Measurements from ENCODE around the gene SNRPB2.

The SNRPB2 gene

DNA sequence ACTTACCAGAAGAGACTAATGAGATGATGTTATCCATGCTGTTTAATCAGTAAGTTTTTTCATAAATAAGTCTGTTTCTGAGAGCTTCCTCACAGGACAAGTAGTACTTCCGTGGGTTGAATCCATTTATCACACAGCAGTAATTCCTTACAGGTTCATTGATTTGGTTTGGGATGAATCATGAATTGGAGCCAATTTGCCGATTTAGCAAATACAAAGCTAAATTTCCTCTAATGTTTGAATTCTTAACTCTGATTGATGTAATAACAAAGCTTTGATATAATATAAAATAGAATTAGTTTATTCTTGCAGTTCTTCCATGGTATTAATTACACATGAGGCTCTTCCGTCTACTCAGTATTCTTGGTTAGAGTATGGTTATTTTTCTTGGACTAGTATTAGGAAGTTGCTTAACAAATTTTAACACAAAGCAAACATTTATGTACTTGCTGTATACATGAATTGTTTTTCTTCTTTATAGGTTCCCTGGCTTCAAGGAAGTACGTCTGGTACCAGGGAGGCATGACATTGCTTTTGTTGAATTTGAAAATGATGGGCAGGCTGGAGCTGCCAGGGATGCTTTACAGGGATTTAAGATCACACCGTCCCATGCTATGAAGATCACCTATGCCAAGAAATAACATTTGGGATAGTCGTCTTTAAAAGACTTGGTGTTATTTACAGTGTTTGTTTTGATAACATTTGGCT, 10.7 kb downstream of the SNRPB2 start:
- DNase-seq = no peak

DNA sequence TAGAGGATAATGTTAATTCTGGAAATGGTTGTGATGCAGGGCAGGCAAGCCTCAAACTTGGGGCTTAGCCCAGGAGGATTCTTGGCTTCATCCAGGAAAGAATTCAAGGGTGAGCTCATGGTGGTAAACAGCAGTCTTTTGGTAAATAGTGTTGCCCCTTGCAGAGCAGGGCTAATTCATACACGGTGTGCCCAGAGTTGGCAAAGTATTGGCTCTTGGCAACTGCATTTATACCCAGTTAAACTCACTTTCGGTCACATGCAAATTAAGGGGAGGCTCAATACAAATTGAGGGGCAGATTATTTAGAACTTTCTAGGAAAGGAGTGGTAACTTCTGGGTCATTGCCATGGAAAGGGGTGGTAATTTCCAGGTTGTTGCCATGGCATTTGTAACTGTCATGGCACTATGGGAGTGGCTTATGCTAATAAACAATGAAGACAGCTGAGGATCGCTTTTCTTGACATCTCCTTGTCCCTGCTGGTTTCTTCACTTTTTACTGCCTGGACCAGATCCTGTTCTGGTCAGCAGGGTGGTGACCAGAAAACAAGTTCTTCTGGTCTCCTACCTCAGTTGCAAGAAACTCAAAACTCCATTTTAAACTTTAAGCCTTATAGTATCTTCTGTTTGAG, 14.5 kb downstream of the SNRPB2 start:
- DNase-seq = no peak

DNA sequence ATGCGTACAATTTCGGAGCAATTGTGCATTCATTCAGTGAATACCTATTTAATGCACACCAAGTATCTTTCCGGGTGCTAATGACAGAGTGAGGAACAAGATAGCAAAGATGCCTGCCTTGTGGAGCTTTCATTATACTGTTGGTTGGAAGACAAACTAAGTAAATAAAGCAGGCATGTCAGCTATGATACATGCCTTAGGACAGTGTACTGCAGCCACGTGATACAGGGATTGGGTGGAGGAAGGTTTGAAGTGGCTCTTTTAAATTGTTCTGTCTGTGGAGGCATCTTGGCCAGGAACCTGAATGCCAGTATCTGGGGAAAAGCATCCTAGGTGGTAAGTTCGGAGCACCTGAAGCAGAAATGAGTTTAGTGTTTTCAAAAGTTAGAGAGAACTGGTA, 15.4 kb downstream of the SNRPB2 start:
- no peak for DNase-seq

DNA sequence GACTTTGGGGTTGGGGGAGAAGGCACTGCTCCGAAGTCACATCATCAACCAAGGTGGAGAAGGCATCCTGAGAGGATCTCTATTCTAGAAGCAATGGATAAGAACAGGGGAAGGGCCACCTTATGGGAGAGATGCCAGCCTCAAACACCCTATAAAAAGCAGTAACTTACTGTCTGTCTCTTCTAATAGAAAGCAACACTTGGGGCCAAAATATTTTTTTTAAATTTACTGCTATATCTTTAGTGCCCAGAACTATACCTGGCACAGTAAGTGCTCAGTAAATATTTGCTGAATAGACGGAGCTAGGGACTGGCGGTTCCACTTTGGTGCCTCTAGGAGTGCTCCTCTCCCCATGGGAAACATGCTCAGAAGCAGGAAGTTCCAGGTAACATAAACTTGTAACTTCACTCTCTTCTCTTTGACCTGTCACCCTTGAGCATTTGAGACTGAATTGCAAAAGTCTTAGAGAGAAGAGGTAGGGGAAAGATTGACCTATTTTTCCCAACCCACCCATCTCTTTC, 17.5 kb downstream of the SNRPB2 start:
- DNase-seq = no peak

DNA sequence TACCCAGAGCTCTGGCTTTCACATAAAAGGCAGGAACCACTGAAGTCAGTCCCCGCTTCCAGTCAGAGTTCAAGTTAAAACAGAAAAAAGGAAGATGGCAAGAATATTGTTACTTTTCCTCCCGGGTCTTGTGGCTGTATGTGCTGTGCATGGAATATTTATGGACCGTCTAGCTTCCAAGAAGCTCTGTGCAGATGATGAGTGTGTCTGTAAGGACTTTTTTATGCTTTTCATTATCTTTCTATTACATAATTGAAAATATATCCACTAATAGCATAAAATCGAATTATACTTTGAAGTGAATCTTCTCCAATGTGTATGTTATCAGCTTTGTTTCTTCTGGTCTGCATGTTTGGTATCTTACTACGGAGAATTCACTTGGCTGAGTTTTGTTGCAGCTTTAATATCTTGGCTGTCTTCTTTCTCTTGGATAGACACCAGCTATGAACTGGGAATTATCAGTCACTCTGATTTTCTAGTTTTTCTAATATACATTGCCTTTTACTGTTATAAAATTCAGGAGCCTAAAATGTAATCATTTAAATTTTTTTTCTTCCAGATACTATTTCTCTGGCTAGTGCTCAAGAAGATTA, 18.6 kb downstream of the SNRPB2 start, which contains the start of gene OTOR:
OTOR (plus strand) TSS at position 51 of the 593 bp plus-strand sequence; CDS start at position 95, 44 bp downstream.
- no peak for DNase-seq

DNA sequence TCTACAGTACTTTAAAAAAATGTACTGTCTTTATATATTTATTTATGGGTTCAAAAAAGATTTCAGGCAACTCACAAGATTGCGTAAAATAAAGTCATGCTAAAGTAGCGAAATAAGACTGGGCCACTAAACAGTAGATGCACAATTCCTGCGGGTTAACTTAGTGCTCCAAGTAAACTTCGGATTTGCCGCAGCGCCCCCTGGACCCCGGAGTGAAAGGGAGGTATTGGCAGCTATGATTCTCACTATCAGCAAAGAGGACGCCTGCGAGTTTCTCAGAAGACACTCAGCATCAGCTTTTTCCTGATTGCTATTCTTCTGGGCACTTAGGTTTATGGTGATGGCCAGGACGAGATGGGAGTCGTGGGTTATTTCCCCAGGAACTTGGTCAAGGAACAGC, 19.7 kb downstream of the SNRPB2 start:
- DNase-seq = no peak

DNA sequence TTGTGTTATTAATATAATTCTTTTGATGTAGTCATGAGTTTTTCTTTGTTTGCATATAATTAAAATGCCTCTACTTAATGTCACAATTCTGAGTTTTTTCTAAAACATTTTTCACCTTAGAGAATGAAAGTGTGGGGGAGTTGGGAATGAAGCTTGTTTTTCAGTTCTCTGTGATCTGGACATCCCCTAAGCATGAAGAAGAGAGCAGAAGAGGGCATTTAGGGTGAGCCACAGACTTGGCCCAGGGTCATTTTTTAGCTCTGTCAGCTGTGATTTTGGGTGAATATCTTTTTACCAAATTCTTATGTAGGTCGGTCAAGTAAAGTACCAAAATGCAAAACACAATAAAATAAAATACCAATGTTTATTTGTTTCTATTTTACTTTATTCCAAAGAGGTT, 22.3 kb downstream of the SNRPB2 start:
- DNase-seq = no peak

DNA sequence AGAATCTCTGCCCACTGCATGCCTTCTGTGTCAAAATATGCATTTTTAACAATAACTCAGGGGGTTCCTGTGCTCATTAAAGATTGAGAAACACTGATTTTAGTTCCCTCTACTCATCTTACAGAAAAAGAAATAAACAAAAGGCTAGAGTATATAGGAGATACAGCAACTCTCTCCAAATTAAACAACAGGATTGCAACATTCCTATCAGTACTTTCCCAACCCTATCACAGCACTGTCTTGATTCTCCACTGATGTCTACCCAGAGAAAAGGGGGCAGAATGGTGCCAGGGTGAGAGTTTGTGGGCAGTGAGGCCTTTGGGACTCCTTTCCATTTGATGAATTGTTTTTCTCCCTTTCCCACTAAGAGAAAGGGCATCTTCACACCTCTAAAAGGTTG, 23.1 kb downstream of the SNRPB2 start:
- no peak for DNase-seq

DNA sequence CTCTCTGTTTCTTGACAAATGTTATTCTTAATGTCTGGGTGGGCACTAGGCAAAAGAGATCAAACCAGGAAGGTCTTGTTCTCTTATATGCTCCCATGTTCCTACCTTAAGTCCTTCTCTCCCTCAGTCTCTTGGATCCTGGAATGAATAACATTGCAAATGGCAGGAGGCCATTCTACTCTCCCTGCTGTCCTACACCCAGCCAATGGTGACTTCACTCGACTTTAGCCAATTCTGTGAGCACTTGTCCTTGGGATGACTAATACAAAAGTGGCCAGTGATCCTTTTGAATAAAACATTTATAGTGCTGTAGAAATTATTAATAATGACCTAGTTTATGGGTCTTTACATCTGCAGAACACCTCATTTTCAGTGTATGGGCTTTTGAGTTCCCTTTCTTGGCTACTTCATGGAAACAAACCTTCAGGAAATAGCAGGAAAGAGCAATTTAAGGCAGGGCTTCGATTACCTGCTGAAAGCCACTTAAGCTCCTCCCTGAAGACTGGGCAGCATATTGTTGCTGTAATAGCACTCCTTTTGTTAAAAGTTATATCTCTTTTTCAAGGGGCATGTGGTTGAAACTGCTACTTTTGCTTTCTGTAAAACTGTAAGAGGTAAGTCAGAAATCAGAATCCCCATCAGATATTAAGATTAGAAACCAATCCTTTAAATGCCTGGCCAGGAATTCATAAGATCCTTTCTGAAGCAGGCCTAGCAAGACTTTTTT, 28.8 kb downstream of the SNRPB2 start:
- DNase-seq = no peak

DNA sequence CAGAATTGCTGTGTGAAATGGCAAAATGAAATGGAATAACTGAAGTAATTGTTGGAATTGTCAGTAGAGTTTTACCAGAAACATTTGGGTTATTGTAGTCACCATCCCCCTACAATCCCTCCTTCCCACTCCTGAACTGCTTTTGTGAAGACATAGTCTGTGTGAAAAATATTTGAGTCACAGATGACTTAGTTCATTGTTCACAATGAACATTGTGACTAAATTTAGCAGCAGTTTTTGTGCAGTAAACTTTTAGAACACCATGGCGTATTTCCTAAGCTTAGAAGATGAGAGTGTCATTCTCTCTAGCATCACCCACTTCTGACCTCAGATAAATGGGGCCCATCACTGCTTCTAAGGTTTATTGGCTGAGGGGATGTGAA, 29.3 kb downstream of the SNRPB2 start:
- DNase-seq = no peak

DNA sequence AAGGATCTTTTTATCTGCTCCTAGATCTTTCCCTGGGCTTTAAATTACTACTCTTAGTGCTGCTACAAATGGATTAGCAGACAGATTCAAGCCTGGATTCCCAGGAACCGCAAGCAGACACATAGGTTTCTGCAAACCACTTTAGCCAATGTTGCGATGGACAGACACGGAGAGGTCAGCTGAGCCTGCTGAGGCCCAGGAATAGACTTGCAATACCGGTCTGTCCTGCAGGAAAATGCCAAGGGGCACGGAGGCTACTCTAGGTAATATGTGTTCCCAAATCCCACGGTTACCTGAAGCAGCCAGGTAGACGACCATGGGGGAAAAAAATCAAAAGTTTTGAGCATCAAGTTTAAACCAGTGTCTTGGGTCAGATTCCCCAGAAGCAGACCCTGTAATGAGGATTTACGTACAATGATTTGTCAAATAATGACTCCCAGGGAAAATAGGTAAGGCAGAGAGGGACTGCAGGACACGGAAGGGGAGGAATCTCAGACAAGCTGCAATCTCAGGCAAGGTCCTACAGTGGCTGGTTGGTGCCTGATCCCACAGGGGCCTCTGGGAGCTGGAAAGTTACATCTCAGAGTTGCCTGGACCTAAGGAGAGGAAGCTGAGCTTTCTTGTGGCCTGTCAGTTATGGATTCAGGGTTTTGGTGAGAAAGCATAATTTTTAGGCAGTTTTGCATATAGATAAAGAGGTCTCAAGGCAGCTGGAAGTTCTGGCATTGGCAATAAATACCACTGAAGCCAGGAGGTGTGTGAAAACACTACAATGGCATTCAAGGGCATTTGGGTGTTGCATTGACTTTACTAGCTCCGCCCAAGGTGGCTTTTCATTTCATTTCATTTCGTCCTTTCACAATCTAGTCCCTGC, 30.8 kb downstream of the SNRPB2 start:
- no peak for DNase-seq

DNA sequence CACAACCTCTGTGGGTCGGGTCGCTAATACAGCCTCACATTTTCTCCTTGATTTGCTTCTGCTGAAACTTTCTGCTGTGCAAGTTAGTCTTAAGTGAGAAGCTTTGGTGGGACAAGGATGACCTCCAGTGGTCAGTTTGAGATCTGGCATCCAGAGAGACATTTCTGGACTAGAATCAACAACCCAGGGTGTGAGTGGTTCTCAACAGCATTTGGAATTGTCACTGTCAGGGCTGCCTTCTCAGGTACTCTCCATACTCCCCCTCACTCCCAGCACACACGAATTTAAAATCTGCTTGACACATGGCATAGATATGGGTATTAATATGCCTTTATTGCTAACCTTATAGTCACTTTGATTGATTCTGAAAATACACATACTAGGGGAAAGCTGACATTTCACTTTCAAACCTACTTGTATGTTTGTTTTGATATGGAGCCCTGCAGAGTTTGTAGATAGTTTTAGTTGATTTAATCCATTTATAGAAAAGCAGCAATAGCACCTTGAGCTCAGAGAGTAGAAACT, 31.5 kb downstream of the SNRPB2 start:
- peak; percentile 73 for DNase-seq

DNA sequence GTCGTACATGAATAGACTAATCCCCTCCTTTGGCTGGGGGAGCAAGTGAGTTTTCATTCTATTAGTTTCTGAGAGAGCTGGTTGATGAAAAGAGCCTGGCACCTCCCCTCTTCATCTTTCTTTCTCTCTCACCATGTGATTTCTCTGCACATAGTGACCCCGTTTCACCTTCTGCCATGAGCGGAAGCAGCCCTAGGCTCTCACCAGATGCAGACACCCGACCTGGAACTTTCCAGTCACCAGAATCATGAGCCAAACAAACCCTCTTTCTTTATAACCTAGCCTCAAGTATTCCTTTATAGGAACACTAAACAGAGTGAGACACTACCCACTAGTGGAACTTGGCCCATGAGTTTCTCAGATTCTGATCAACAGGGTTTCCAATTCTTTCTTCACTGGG, 34.7 kb downstream of the SNRPB2 start:
- no peak for DNase-seq

DNA sequence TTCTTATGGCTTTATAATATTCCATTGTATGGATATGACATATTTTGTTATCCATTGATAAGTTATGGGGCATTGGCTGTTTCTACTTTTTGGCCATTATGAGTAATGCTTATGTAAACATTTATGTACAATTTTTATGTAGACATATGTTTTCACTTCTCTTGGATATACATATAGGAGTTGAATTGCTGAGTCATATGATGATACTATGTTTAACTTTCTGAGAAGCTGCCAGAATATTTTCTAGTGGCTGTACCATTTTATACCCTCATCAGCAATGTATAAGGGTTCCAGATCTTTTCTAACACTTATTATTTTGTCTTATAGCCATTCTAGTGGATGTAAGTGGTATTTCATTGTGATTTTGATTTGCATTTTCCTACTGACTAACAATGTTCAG, 41.4 kb downstream of the SNRPB2 start:
- no peak for DNase-seq

DNA sequence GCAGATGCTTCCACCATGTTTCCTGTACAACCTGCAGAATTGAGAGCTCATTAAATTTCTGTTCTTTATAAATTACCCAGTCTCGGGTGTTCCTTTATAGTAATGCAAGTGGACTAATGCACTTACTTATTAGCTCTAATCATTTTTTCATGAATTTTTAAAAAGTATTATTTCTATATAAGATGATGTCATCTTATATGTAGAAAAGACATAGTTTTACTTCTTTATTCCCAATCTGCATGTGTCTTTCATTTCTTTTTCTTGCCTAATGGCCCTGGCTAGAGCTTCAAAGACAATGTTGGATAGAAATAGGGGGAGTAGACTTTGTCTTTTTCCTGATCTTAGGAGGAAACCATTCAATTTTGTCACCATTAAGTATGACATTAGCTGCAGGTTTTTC, 46.1 kb downstream of the SNRPB2 start:
- DNase-seq = no peak

DNA sequence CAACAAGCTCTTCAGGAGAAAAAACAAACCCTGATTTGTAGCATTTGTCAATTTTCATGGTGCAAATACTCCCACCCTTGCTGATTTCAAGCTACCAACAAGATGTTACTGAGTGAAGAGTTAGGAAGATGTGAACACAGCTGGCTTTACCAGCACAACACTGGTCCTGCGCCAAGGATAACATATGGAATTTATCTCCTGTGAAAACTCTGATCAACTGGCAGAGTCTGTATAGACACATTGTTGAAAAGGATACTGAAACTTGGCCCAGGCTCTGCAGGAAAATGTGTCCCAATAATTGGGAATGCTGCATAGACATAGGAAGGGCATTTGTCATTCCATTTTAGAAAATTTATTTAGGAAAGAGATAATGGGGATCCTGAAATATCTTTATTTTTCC, 47.3 kb downstream of the SNRPB2 start:
- DNase-seq = peak; percentile 68

DNA sequence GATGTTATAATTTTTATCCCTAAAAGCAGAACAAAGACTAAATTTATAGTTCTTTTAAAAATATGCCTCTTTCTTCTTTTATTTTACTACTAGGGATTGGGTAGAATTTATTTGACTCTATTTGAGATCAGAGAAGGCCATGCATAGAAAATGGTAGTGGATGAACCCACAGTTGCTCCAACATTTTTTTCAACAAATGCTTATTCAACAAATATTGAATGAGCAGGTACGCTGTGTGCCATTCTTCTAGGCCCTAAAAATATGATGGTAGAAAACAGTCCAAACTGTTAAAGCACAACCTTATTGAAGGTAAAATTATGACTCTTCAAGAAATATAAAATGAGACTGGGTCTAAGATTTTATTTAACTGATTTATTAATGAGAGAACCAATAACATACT, 48.3 kb downstream of the SNRPB2 start:
- DNase-seq = no peak

DNA sequence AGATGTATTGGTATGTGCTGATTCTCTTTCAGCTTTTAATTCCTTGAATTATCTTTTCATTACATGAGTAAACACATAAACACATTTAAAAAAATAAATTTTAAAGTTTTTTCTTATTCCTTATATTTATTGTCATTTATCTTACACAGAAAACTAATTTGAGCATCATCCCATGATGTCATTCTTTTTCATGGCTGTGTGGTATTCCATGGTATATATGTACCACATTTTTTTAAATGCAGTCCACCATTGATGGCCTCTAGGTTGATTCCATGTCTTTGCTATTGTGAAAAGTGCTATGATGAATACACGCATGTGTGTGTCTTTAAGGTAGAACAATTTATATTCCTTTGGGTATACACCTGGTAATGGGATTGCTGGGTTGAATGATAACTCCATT, 51.7 kb downstream of the SNRPB2 start:
- DNase-seq = no peak

DNA sequence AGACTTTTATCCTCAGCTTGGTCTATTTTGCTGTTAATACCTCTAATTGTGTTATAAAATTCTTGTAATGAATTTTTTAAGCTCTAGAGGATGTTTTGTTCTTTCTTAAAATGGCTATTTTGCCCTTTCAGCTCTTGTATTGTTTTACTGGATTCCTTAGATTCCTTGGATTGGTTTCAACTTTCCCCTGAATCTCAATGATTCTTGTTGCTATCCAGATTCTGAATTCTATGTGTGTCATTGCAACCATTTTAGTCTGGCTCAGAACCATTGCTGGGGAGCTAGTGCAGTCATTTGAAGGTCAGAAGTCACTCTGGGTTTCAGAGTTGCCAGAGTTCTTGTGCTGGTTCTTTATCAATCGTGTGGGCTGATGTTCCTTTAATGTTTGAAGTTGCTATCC, 55.4 kb downstream of the SNRPB2 start:
- no peak for DNase-seq

Data from NCI-H1694 treated with DMSO at 0.1 percent for 48 hours (cell line).